HL-60 (cell line): Measurements from ENCODE around the gene IFT25.

Experiments used
- POLR2AphosphoS5 ChIP-seq: IDR thresholded peaks from 2 replicates; pipeline ENCODE4 v1.6.1; 2012; ENCODE audit warnings: low read depth
- REST ChIP-seq: IDR thresholded peaks from 2 replicates; pipeline ENCODE4 v1.6.1; 2012; ENCODE audit warnings: low read depth; ENCODE audit not compliant: insufficient replicate concordance
- TF ChIP-seq, protein P1 (sequence below): IDR thresholded peaks from one replicate; pipeline ENCODE4 v1.5.1; 2011; ENCODE audit warnings: low read length, control low read depth, inconsistent platforms; ENCODE audit not compliant: insufficient read depth

- TF ChIP-seq, protein P1, sequence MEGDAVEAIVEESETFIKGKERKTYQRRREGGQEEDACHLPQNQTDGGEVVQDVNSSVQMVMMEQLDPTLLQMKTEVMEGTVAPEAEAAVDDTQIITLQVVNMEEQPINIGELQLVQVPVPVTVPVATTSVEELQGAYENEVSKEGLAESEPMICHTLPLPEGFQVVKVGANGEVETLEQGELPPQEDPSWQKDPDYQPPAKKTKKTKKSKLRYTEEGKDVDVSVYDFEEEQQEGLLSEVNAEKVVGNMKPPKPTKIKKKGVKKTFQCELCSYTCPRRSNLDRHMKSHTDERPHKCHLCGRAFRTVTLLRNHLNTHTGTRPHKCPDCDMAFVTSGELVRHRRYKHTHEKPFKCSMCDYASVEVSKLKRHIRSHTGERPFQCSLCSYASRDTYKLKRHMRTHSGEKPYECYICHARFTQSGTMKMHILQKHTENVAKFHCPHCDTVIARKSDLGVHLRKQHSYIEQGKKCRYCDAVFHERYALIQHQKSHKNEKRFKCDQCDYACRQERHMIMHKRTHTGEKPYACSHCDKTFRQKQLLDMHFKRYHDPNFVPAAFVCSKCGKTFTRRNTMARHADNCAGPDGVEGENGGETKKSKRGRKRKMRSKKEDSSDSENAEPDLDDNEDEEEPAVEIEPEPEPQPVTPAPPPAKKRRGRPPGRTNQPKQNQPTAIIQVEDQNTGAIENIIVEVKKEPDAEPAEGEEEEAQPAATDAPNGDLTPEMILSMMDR, result no peak
- TF ChIP-seq REST (no peak), POLR2AphosphoS5 (no peak)
Measured at GRCh38 chr1:53931523-53931922, 14.0 kb downstream of the IFT25 start.
